Hypothalamus (tissue), 51 donors: ENCODE data around the gene HINT3.
"Not testable (repeated sequence)": the region's sequence is repeated elsewhere in the genome, so short reads cannot be mapped to it uniquely, and the experiment has no call there.

Experiments
- DNase-seq, 51 donors: peaks; one replicate each; lab custom pipeline; 2025; lab: John Stamatoyannopoulos, UW

Gene HINT3

DNA sequence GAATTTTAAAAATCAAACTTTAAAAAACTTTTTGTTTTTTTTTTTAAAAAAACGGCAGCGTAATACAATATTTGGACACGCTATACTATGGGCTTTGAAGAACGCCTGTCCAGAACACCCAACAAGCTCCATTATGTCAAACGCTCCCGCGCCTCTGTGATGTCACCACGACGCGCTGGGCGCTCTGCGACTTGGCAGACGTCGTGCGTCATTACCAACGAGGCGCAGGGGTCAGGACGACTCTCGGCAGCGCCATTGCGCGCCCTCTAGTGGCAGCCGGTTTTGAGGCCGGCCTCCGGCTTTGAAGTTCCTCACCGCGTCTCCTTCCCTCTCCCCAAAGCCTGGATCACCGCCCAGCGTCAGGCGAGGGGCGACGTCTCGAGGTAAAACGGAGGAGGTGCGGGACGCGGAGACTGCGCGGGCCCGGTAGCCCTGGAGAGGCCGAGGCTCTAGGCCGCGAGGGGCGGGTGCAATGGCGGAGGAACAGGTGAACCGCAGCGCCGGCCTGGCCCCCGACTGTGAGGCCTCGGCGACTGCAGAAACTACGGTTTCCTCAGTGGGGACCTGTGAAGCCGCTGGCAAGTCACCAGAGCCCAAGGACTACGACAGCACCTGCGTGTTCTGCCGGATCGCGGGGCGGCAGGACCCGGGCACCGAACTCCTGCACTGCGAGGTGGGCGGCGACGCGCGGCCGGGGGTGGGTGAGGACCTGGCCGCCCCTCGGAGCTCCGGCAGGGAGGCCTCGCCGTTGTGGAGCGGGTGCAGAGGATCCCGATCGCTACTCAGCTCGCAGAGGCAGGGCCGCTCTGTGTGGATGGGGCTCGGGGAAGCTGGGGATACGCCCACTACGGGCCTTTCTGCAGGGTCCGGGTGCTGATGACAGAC lies at the start of gene HINT3:
HINT3 (plus strand) TSS at position 265 of the 885 bp plus-strand sequence; CDS start at position 473, 208 bp downstream.
- peak; percentile 46 to 99 (median 92) for DNase-seq

DNA sequence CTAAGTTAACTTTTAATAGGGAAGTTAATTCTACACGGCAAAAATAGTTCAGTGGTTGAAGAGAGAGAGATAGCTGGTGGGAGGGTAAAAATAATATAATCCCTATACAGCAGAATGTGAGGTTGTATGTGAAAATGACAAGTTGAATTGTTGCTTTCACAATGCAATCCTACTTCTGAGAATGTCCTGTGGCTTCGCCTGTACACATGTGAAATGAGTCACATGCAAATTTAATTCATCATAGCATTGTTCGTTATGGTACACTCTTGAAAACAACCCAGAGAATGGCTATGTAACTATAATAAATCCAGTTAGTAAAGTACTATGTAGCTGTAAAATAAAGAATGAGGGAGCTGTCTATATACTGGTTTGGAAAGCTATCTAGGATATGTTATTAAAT lies 46.0 kb upstream of the HINT3 start:
- DNase-seq = no peak

DNA sequence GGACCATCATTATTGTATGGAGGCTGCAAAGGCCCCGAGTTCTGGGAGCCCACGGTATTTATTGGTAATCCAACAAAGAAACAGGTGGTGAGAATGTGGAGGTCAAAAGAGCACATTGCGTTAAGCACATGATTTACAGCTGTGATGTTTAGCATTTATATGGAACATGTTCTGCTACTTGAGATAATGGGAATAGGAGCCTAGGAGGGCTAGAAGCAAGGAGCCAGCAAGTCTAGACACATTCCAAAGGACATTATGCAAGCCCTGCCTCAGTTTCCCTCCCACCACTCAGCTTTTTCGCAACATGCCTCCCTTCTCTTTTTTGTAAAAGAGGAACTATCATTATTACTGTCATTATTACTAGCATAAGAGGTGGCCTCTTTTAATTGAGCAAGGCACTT lies 45.5 kb upstream of the HINT3 start:
- DNase-seq = not testable (repeated sequence)

DNA sequence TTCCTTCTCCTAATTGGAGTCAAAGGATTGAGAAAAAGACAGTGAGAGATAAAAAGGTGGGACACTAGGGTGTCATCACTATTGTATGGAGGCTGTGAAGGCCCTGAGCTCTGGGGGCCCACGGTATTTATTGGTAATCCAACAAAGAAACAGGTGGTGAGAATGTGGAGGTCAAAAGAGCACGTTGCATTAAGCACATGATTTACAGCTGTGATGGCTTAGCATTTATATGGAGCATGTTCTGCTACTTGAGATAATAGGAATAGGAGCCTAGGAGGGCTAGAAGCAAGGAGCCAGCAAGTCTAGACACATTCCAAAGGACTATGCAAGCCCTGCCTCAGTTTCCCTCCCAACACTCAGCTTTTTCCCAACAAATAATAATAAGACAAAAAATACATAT lies 44.1 kb upstream of the HINT3 start:
- DNase-seq = not testable (repeated sequence)

DNA sequence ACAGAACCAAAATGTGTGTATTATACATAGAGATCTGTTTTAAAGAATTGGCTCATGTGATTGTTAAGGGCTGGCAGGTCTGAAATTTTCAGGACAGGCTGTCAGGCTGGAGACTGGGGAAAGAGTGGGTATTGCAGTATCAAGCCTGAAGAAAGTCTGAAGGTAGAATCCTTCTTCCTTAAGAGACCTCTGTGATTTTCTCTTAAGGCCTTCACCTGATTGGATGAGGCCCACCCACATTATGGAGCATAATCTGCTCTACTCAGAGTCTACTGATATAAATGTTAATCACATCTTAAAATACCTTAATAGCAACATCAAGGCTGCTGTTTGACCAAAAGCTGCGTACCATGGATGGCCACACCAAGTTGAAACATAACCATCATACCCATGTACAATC lies 43.4 kb upstream of the HINT3 start:
- no peak for DNase-seq

DNA sequence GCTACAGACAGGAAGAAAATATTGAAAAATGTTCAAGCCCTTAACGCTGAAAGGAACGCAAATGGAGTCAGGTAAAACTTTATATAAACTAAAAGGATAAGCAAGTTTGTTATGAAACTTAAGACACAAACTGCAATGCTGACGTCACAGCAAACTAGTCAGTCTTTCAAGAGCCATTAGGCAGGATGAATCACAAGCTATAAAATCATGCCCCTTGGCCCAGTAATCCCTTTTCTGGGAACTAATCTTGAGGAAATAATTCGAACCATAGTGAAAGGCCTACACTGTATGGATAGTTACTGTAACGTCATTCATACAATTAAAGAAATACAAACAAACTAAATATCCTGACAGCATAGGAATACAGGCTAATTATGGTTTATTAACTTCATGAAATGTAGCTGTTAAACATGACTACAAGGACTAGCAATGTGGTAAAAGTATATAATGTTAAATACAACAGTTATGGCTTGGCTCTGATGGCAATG lies 42.7 kb upstream of the HINT3 start:
- DNase-seq = no peak

DNA sequence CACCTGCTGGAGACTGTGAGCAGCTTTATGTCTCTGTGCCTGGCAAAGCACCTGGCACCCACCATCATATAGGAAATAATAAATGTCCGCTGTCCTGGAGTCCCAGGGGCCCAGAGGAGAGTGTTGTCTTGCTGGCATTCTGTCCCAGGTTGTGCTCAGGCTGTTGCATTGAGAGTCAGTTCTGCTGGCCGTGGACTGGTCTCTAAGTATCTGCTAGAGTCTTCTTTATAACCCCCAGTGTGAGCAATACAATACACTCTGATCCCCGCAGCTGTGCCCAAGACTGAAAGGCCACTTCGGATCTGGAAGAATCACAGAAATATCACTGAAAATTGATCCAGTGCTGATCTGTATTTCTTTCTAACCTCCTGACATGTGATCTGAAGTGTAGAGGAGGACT lies 38.3 kb upstream of the HINT3 start:
- DNase-seq = no peak

DNA sequence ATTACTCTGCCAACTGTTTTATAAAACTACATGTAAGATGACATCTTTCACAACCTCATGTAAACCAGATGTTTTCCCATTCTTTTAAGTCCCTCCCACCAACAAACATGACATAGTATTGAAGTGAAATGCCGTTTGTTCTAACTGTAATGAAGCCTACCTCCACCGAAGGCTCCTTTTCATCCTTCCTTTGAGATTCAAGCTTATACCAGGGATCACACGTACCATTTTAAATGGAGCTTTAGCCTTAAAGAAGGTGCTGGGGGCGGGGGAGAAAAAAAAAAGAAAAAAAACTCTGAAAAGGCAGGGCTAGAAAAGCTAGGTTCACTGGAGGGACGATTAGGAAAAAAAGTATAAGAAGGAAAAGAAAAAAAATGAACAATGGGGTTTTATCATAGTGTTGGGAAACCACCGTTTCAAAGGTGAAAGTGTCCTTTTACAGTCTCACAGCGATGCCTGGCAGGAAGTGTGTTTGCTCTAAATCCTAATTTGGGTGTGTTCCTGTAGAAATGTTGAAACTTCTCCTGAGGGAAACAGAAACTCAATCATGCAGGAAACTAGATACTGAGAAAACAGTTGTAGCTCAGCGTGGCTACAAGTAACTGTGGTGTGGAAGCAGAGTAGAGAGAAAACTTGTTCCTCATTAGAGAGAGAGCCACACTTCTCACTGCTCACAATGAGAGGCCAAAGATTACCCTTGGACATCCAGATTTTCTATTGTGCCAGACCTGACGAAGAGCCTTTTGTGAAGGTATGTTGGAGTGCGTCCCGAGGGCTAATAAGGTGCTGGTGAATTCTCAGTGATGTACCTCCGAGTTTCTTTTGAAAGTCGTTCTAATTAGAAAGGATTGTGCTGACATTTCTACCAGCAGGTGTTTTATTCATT lies 37.6 kb upstream of the HINT3 start:
- peak in 1 of 51 donors; percentile 40 for DNase-seq

DNA sequence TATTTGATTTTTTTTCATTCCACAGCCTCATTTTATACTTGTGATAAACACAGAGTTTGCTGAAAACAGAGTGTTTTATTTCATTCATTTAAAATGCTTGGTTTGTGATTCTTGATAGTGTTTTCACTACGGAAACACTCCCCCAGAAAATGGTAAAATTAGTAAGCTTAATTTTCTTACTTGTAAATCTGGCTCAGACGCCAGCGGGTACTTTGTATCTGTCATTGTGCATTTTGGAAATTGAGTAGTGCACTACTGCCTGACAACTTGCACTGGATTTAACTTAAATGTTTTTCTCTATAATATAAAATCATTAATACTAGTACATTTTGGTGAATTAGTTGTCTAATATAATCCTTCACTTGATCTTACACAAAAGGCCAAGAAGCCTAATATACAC lies 37.0 kb upstream of the HINT3 start:
- no peak for DNase-seq

DNA sequence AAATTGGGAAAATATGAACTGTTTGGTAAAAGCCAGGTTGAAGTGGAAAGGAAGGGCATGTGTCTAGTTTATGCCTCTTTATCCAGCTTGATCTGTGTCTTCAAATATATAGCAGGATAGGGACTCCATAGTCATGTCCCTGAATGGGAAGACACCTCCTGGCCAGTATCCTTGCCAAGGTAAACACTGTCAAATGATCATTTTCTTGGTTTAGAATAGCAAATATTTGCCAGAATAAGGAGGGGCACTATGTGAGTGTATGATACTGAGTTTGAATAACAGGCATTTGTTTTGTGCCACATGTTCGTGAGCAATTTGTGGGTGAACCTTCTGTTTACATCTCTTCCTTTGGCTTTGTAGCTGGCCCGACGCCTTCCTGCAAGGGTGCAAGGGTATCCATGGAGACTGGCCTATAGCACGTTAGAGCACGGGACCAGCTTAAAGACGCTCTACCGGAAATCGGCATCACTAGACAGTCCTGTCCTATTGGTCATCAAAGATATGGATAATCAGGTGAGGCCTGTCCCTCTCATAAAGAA lies 34.2 kb upstream of the HINT3 start:
- no peak for DNase-seq

DNA sequence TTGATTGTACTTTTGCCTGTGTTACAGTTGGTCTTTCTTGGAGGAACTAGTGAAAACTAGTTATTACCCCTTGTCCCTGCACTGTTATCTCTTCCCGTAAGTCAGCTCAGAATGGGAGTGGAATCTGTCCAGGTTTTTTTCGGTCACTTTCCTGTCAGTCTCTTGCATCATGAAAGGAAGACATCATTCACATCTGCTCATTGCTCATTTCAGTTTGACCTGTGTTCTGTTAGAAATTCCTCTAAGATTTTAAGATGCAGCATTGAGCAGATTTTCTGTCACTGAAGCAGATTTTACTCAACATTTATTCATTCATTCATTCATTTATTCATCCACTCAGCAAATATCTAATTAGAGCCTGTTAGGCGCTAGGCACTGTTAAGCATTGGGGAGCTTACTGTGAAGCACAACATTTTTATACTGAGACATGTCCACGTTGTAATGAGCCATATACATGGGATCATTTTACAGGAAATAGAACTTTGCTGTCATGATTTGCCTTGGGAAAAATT lies 33.1 kb upstream of the HINT3 start:
- DNase-seq = no peak

DNA sequence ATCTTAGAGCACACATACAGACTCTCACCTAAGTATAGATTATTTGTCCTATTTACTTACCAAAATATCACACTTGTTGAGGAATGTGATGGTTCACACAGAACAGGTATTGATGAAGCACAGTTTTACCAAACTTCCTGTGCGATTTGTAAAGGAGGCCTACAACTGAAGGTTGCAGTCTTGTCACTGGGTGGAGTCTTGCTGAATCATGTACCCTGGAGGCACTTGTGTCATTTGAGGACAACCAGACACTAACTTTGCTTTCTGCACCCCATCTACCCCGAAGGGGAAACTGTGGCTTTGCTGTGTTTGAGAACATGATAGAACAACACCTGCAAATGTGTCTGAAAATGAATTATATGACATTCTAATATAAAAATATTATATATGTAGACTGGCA lies 32.4 kb upstream of the HINT3 start:
- no peak for DNase-seq

DNA sequence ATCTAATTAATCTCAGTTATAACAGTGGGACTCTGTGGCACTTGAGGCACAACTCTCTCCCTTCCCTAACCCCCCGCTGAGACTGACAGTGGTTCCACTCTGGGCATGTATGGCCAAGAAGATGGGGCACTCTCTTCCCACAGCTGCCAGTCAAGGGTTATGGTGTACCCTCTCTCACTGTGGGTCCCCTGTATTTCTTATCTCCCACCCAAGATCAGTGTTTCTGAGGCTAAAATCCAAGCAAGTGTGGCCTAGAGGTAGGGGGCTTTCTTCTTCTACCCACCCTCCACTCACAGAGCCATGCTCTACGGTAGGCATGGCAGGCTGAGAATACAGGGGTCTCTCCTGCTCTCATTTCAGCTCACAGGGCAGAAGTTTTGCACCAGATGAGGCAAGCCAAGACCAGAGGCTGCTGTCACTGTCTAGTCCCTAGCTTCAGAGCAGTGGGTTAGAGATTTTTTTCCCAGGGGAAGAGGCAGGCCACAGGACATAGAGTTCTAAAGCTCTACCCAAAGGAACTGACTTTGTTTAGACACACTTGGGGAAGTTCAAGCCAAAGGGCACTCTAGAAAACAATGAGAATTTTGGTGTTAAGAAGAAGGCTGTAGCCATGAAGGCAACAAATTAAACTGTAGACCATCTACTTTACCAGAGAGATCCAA lies 31.7 kb upstream of the HINT3 start:
- DNase-seq = no peak

DNA sequence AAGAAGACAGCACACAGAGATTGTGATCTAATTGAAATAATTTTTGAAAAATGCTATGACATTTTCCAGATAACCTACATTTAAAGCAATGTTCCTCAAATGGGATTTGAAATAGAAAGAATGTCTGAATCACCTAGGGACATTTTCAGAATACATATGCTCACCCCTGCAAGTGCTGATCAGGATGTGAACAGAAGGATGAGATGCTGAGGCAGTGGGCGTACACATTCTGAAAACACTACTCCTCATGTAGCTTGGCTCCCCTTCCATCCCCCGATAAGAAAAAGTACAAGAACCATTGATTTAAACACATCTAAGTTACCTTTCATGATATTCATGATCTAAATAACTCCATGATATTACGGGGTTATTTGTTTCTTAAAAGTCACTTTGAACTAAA lies 29.9 kb upstream of the HINT3 start:
- no peak for DNase-seq

DNA sequence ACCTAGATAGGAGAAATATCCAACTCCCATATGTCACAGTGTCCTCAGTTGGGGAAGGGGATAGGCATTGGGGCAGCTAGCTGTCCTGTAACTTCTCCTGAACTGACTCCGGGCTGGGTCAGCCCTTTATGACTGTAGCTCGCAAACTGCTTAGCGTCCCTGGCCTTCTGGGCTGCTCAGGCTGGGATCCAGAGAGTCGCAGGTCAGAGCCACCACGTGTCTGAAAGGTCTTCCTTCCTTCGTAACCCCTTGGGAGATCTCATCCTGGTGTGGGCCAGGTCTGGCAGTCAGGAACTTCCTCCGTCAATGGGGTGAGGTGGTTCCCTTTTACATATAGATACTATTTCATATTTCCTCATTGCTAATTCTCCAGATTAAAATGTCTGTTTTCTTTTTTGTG lies 28.8 kb upstream of the HINT3 start:
- no peak for DNase-seq

DNA sequence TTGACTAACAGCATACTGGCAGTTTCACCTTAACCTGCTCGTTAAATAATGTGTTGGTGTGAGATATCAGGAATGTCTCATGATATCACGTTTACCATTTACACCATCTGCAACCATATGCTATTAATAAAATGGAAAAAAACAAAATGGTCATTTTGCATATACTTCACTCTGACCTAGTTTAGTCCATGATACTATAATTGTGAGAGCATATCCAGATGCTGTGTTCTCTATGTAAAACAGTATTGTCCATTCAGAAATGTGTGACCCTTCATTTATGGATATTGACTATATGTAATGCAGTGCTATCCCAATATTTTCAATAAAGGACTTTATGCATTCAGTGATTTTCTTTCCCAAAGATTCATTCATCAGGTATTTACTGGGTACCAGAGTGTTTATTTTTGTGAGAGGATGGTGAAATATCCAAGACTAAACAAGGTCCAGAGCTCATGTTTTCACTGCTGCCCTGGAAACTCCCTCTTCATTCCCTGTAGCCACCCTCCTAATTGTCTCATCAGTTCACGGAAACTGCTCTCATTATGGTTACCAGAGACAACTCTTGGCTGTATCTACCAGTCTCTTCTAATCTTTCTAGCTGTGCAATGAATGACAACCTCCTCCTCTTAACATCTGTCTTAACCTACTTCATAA lies 25.7 kb upstream of the HINT3 start:
- DNase-seq = no peak

DNA sequence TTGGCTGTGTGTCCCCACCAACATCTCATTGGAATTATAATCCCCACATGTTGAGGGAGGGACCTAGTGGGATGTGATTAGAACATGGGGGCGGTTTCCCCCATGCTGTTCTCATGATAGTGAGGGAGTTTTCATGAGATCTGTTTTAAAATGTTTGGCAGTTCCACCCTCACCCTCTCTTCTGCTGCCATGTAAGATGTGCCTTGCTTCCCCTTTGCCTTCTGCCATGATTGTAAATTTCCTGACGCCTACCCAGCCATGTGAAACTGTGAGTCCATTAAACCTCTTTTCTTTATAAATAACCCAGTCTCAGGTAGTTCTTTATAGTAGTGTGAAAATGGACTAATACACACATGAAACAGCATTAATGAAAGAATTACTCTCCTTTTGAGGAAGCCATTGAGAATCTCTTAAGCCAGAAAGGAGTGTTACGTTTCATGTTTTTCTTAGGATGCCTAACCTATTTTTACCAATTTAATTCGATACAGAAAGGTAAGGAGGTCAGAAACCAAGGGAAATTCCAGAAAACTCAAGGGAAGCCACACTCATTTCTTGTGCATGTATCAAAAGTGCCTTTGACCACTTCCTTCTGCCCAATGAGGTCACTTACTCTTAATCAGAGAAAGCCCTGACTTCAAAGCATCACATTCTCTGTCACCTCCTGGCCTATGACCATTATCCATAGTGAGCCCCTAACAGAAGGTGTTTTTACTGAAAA lies 24.7 kb upstream of the HINT3 start:
- no peak for DNase-seq

DNA sequence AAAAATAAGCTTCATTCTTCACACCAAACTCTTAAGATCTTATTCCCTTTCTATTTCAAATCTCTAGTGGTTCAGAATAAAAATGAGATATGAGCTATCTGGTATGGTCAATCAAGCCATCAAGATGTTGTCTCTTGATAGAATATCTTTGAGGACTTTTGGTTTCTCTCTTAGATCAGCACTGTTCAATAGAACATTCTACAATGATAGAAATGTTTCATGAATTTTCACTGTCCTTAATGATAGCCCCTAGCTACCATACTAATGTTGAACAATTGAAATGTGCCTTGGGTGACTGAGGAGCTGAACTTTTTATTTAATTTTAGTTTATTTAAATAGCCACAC lies 24.1 kb upstream of the HINT3 start:
- DNase-seq = no peak

DNA sequence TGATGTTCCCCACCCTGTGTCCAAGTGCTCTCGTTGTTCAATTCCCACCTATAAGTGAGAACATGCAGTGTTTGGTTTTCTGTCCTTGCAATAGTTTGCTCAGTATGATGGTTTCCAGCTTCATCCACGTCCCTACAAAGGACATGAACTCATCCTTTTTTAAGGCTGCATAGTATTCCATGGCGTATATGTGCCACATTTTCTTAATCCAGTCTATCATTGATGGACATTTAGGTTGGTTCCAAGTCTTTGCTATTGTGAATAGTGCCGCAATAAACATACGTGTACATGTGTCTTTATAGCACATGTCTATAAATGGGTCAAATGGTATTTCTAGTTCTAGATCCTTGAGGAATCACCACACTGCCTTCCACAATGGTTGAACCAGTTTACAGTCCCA lies 21.1 kb upstream of the HINT3 start:
- not testable (repeated sequence) for DNase-seq
